Esophagus muscularis mucosa (tissue), 4 donors: ENCODE measurements around the gene ABCD3. TPM values are rescaled to one million over a fixed set of nuclear protein-coding genes. Genes with fewer than 3 reads are reported as not detected.
A peak's percentile ranks its signal among the peaks of the same experiment; 100 is the strongest.

Experiments used
- DNase-seq: peaks from one replicate; pipeline ENCODE4 v3.0.0-alpha.2; 2017; ENCODE audit errors: extremely low spot score
- H3K27ac ChIP-seq, 4 donors: fragments of 200-600 bp; sonication (generic); replicated peaks in 1 of 4; 1 replicate in 3 of 4; 2 replicates in 1 of 4; pipeline ENCODE4 v1.5.1; 2016 to 2019; ENCODE audit warnings: mild to moderate bottlenecking in 1 of 4
- H3K27me3 ChIP-seq, 4 donors: fragments of 200-600 bp; sonication (generic); one replicate each; pipeline versions ENCODE4 v1.5.1 to v1.6.0; 2016 to 2019
- H3K36me3 ChIP-seq, 4 donors: fragments of 200-600 bp; sonication (generic); one replicate each; pipeline ENCODE4 v1.5.1; 2016 to 2019
- H3K4me1 ChIP-seq, 4 donors: fragments of 200-600 bp; sonication (generic); one replicate each; pipeline ENCODE4 v1.5.1; 2016 to 2019
- H3K4me3 ChIP-seq, 4 donors: fragments of 200-600 bp; sonication (generic); 1 replicate in 2 of 4; 2 replicates in 2 of 4; pipeline ENCODE4 v1.5.1; 2016 to 2019; ENCODE audit warnings: mild to moderate bottlenecking in 4 of 4, moderate library complexity in 1 of 4
- H3K9me3 ChIP-seq, 4 donors: fragments of 200-600 bp; sonication (generic); 1 replicate in 3 of 4; 2 replicates in 1 of 4; pipeline ENCODE4 v1.5.1; 2016 to 2019
- EP300 ChIP-seq: sonication (generic); formaldehyde crosslinking; IDR thresholded peaks from one replicate; pipeline ENCODE4 v1.6.1; 2017; ENCODE audit warnings: antibody characterized with exemption
- POLR2A ChIP-seq: fragments of 450-650 bp; IDR thresholded peaks from one replicate; pipeline ENCODE4 v1.6.1; 2017; ENCODE audit warnings: antibody characterized with exemption, moderate library complexity, mild to moderate bottlenecking, low read depth
- POLR2AphosphoS5 ChIP-seq, 2 donors: sonication (generic); formaldehyde crosslinking; IDR thresholded peaks; one replicate each; pipeline ENCODE4 v1.6.1; 2017; ENCODE audit warnings: antibody characterized with exemption in 2 of 2
- WGBS: methylation state at CpG from one replicate; pipeline ENCODE4 v1.1.5; 2018; 5-methylcytosine and 5-hydroxymethylcytosine counted together
- intact Hi-C: fragments of 100-400 bp; cut with DNase I; formaldehyde crosslinking; loops from one replicate; pipeline ENCODE4 v1.15.1; 2023
- total RNA-seq, 4 donors: library from RNA; depleted of rRNA; stranded (reverse); fragments of >200 nt; gene quantifications; one replicate each; pipeline versions ENCODE4 v1.1.0 to v1.2.1, GENCODE V29; 2016
- TF ChIP-seq, protein P1 (sequence below), 3 experiments: fragments of 200-600 bp in 2 of 3; fragments of 450-650 bp in 1 of 3; sonication (generic) in 2 of 3; IDR thresholded peaks; one replicate each; pipeline ENCODE4 v1.5.1; 2017 to 2019; ENCODE audit warnings: antibody characterized with exemption in 3 of 3, mild to moderate bottlenecking in 2 of 3, moderate library complexity in 1 of 3

ABCD3 gene
- total RNA-seq, 4 donors from 2014 or later: 25.0 to 59.4 (median 27.9) TPM

GRCh38 chr1:94503153-94503552 is 85.0 kb downstream of the ABCD3 start:
- Histone ChIP-seq H3K9me3 (no peaks in the 10 kb centered on the region), H3K4me1 (no peaks in the 10 kb centered on the region), H3K4me3 (no peak overlapping the region), H3K27ac (no peak overlapping the region), H3K36me3 (peaks cover 18 to 63% (median 40%) of the 10 kb centered on the region in 4 donors), H3K27me3 (no peaks in the 10 kb centered on the region)
- no peak for TF ChIP-seq EP300
- 79% methylated on average over 4 of the region's 4 CpGs for WGBS
- intact Hi-C loops: no loop called here
- no peak for DNase-seq

GRCh38 chr1:94504601-94505000 is 86.4 kb downstream of the ABCD3 start:
- H3K36me3 ChIP-seq: peaks cover 14 to 48% (median 31%) of the 10 kb centered on the region in 4 donors
- intact Hi-C loops: no loop called here
- TF ChIP-seq POLR2AphosphoS5 (IDR thresholded peaks at IDR 0.05): no peak
- TF ChIP-seq, protein P1, sequence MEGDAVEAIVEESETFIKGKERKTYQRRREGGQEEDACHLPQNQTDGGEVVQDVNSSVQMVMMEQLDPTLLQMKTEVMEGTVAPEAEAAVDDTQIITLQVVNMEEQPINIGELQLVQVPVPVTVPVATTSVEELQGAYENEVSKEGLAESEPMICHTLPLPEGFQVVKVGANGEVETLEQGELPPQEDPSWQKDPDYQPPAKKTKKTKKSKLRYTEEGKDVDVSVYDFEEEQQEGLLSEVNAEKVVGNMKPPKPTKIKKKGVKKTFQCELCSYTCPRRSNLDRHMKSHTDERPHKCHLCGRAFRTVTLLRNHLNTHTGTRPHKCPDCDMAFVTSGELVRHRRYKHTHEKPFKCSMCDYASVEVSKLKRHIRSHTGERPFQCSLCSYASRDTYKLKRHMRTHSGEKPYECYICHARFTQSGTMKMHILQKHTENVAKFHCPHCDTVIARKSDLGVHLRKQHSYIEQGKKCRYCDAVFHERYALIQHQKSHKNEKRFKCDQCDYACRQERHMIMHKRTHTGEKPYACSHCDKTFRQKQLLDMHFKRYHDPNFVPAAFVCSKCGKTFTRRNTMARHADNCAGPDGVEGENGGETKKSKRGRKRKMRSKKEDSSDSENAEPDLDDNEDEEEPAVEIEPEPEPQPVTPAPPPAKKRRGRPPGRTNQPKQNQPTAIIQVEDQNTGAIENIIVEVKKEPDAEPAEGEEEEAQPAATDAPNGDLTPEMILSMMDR (IDR thresholded peaks at IDR 0.05): no peak
- TF ChIP-seq EP300: no peak
- no peak for TF ChIP-seq POLR2A
- no peaks in the 10 kb centered on the region for H3K27me3 ChIP-seq
- no peak overlapping the region for H3K4me3 ChIP-seq
- no peak for DNase-seq
- H3K4me1 ChIP-seq: no peaks in the 10 kb centered on the region
- no peaks in the 10 kb centered on the region for H3K9me3 ChIP-seq
- WGBS: 100% methylated on average over 1 of the region's 1 CpG
- H3K27ac ChIP-seq: no peak overlapping the region

DNA sequence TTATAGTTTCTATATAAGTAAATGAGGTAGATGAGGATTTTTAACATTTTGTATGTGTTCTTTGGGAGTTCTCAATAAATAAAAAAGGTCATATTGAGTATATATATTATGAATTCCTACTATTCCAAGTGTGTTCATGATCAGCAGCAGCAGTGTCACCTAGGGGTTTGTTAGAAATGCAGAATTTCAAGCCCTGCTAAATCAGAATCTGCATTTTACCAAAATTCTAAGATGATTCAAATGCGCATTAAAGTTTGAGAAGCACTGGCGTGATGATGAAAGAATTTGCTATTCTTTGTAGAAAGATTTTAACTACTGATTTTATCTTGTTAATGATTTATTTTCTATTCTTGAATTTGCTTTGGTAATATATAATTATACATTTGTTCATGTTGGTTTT is 94.6 kb downstream of the ABCD3 start:
- Histone ChIP-seq H3K27me3 (no peaks in the 10 kb centered on the region), H3K4me1 (peaks cover 0 to 9% (median 2%) of the 10 kb centered on the region in 4 donors), H3K36me3 (peaks cover 0 to 6% (median 4%) of the 10 kb centered on the region in 4 donors), H3K27ac (no peak overlapping the region), H3K4me3 (no peak overlapping the region), H3K9me3 (no peaks in the 10 kb centered on the region)
- intact Hi-C loops: no loop called here
- WGBS: 90% methylated on average over 2 of the region's 2 CpGs
- no peak for DNase-seq
- TF ChIP-seq POLR2AphosphoS5 (IDR thresholded peaks at IDR 0.05): no peak
- no peak for TF ChIP-seq EP300
- TF ChIP-seq POLR2A: no peak
- TF ChIP-seq, protein P1 (IDR thresholded peaks at IDR 0.05): no peak

GRCh38 chr1:94514095-94514727 is 96.0 kb downstream of the ABCD3 start:
- intact Hi-C loops: no loop called here
- Histone ChIP-seq H3K9me3 (no peaks in the 10 kb centered on the region), H3K4me1 (peaks cover 0 to 9% (median 3%) of the 10 kb centered on the region in 4 donors), H3K27ac (no peak overlapping the region), H3K4me3 (no peak overlapping the region), H3K36me3 (peaks cover 0 to 7% (median 4%) of the 10 kb centered on the region in 4 donors), H3K27me3 (no peaks in the 10 kb centered on the region)
- TF ChIP-seq, protein P1 (IDR thresholded peaks at IDR 0.05): peak; percentile 54 to 58 (median 55)
- TF ChIP-seq POLR2AphosphoS5 (IDR thresholded peaks at IDR 0.05): no peak
- 94% methylated on average over 2 of the region's 2 CpGs for WGBS
- no peak for DNase-seq

- H3K27me3 ChIP-seq: no peaks in the 10 kb centered on the region
- intact Hi-C loops: no loop called here
These were observed 97.2 kb downstream of the ABCD3 start for GRCh38 chr1:94515296-94515947.

More at GRCh38 chr1:94515296-94515947, 97.2 kb downstream of the ABCD3 start:
- H3K9me3 ChIP-seq: no peaks in the 10 kb centered on the region
- no peak overlapping the region for H3K27ac ChIP-seq
- no peak overlapping the region for H3K4me3 ChIP-seq
- TF ChIP-seq POLR2A: no peak
- TF ChIP-seq, protein P1 (IDR thresholded peaks at IDR 0.05): no peak
- H3K36me3 ChIP-seq: peaks cover 0 to 7% (median 4%) of the 10 kb centered on the region in 4 donors
- no peak for DNase-seq
- WGBS: 96% methylated on average over 1 of the region's 1 CpG
- H3K4me1 ChIP-seq: peaks cover 0 to 9% (median 3%) of the 10 kb centered on the region in 4 donors
